Adipocyte (in vitro differentiated cells): ENCODE results near the gene GPS1.

Experiments used
- DNase-seq: peaks from one replicate; pipeline ENCODE4 v3.0.0-alpha.2; 2015; ENCODE audit warnings: low read depth
- H3K27me3 ChIP-seq: replicated peaks from 2 replicates; pipeline ENCODE4 v1.7.0; 2013; ENCODE audit warnings: mild to moderate bottlenecking, low read length, moderate library complexity; ENCODE audit not compliant: control insufficient read depth, insufficient read depth
- H3K36me3 ChIP-seq: 2 replicates; pipeline ENCODE4 v1.7.0; 2013; ENCODE audit warnings: low read length, mild to moderate bottlenecking, moderate library complexity; ENCODE audit not compliant: control insufficient read depth, insufficient read depth, severe bottlenecking
- H3K4me1 ChIP-seq: 2 replicates; pipeline ENCODE4 v1.7.0; 2013; ENCODE audit warnings: mild to moderate bottlenecking, low read length, moderate library complexity; ENCODE audit not compliant: control insufficient read depth, insufficient read depth
- H3K4me3 ChIP-seq: 2 replicates; pipeline ENCODE4 v1.7.0; 2013; ENCODE audit warnings: mild to moderate bottlenecking, low read length, moderate library complexity
- H3K9ac ChIP-seq: 2 replicates; pipeline ENCODE4 v1.7.0; 2013; ENCODE audit warnings: mild to moderate bottlenecking, low read length, moderate library complexity
- H3K9me3 ChIP-seq: 2 replicates; pipeline ENCODE4 v1.7.0; 2013; ENCODE audit warnings: mild to moderate bottlenecking, low read length, moderate library complexity; ENCODE audit not compliant: control insufficient read depth

The GPS1 gene

GRCh38 chr17:82050152-82050760 is 1.4 kb upstream of the GPS1 start:
- Histone ChIP-seq H3K4me3 (peak overlapping the region; percentile 78), H3K36me3 (peaks cover 35% of the 10 kb centered on the region), H3K9ac (peak overlapping the region; percentile 94), H3K9me3 (no peaks in the 10 kb centered on the region), H3K4me1 (peaks cover 18% of the 10 kb centered on the region), H3K27me3 (no peaks in the 10 kb centered on the region)
- no peak for DNase-seq

- Histone ChIP-seq H3K4me1 (peaks cover 18% of the 10 kb centered on the region), H3K27me3 (no peaks in the 10 kb centered on the region), H3K9me3 (no peaks in the 10 kb centered on the region), H3K4me3 (peak overlapping the region; percentile 78), H3K9ac (peak overlapping the region; percentile 94), H3K36me3 (peaks cover 41% of the 10 kb centered on the region)
- peak; percentile 23 for DNase-seq
These were observed 697 bp upstream of the GPS1 start for GRCh38 chr17:82050761-82051641.

GRCh38 chr17:82052638-82053059 is 951 bp downstream of the GPS1 start:
- no peaks in the 10 kb centered on the region for H3K27me3 ChIP-seq
- H3K36me3 ChIP-seq, result peaks cover 46% of the 10 kb centered on the region
- H3K4me1 ChIP-seq, result peaks cover 18% of the 10 kb centered on the region
- H3K4me3 ChIP-seq, result peak overlapping the region; percentile 91
- no peaks in the 10 kb centered on the region for H3K9me3 ChIP-seq
- peak; percentile 21 for DNase-seq
- peak overlapping the region; percentile 94 for H3K9ac ChIP-seq

DNA sequence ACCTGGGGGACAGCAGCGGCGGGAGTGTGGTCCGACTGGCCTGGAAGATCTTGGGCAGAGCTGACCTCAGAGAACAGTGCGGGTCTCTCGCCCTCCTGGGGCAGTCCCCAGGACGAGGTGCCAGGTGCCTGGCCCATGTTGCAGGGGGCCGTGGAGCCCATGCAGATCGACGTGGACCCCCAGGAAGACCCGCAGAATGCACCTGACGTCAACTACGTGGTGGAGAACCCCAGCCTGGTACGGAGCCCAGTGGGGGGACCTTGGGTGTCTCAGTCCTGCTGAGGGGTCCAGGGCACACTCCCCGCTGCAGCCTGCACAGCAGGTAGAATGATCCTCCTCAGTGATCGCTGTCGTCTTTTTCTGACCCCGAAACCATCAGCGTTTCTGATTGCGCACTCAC is 1.4 kb downstream of the GPS1 start:
- H3K4me1 ChIP-seq, result peaks cover 18% of the 10 kb centered on the region
- H3K9me3 ChIP-seq, result no peaks in the 10 kb centered on the region
- H3K4me3 ChIP-seq, result peak overlapping the region; percentile 91
- H3K36me3 ChIP-seq, result peaks cover 47% of the 10 kb centered on the region
- no peak for DNase-seq
- H3K27me3 ChIP-seq, result no peaks in the 10 kb centered on the region
- peak overlapping the region; percentile 94 for H3K9ac ChIP-seq

- peaks cover 52% of the 10 kb centered on the region for H3K36me3 ChIP-seq
- H3K9ac ChIP-seq, result peak overlapping the region; percentile 94
- H3K4me3 ChIP-seq, result peak overlapping the region; percentile 91
- no peaks in the 10 kb centered on the region for H3K27me3 ChIP-seq
- peaks cover 18% of the 10 kb centered on the region for H3K4me1 ChIP-seq
- H3K9me3 ChIP-seq, result no peaks in the 10 kb centered on the region
- no peak for DNase-seq
These were observed 2.0 kb downstream of the GPS1 start for GRCh38 chr17:82053556-82054263.

- H3K9ac ChIP-seq, result peak overlapping the region; percentile 25
- H3K36me3 ChIP-seq, result peaks cover 55% of the 10 kb centered on the region
- no peak for DNase-seq
- no peak overlapping the region for H3K4me3 ChIP-seq
- no peaks in the 10 kb centered on the region for H3K27me3 ChIP-seq
- H3K9me3 ChIP-seq, result no peaks in the 10 kb centered on the region
- peaks cover 18% of the 10 kb centered on the region for H3K4me1 ChIP-seq
These were observed 2.8 kb downstream of the GPS1 start for GRCh38 chr17:82054351-82055022.

GRCh38 chr17:82055023-82055964 is 3.6 kb downstream of the GPS1 start:
- Histone ChIP-seq H3K4me1 (peaks cover 15% of the 10 kb centered on the region), H3K27me3 (no peaks in the 10 kb centered on the region), H3K9me3 (no peaks in the 10 kb centered on the region), H3K36me3 (peaks cover 63% of the 10 kb centered on the region), H3K9ac (no peak overlapping the region), H3K4me3 (no peak overlapping the region)
- DNase-seq, result no peak

DNA sequence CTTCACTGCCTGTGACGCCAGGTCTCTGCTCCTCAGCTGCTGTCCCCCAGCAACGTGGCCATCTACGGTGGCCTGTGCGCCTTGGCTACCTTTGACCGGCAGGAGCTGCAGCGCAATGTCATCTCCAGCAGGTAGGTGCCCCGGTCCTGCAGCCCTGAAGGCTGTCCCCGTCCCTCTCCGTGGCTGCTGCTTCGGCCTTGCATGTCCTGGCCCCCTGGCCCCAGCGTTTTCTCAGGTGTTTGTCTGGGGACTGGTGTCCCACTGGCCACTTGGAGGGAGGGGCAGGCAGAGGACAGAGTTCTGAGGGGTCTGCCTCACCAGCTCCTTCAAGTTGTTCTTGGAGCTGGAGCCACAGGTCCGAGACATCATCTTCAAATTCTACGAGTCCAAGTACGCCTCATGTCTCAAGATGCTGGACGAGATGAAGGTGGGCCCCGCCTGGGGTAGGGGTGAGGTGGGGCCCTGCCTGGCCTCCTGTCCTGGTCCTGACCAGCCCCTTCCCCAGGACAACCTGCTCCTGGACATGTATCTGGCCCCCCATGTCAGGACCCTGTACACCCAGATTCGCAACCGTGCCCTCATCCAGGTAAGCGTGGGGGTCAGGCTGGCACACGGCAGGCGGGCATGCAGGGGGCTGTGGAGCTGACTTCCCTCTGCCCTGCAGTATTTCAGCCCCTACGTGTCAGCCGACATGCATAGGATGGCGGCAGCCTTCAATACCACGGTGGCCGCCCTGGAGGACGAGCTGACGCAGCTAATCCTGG is 4.4 kb downstream of the GPS1 start:
- no peak for DNase-seq
- peaks cover 9% of the 10 kb centered on the region for H3K4me1 ChIP-seq

DNA sequence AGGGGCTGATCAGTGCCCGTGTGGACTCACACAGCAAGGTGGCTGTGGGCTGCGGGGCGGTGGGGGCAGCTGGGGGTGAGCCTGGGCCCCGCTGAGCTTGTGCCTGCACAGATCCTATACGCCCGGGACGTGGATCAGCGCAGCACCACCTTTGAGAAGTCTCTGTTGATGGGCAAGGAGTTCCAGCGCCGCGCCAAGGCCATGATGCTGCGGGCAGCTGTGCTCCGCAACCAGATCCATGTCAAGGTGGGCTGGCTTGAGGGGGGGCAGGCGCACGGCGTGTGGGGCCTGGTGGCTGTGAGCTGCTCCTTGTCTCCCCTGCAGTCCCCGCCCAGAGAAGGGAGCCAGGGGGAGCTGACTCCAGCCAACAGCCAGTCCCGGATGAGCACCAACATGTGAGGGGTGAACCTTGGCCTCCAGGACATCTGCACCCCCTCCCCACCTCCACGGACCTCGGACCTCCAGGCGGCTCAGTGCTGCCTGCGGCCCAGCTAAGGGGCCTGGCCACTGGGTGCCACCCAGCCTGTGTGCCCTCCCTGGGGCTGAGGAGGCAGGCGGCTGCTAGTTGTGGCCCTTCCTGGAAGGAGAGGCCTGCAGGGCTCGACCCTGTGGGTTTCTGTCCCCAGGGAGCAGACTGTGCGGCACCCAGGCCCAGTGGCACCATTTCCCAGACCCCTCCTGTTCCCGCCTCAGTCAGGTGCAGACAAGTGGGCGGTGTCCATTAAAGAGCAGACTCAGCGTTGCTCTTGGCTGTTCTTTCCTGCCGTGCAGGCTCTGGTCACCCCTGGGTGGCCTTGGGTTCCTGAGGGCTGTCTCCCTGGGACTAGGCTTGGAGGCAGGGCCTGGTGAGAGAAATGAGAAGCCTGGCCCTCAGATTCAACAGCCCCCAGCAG is 5.3 kb downstream of the GPS1 start:
- no peak overlapping the region for H3K4me3 ChIP-seq

More for the DNA sequence above, 4.4 kb downstream of the GPS1 start:
- no peak overlapping the region for H3K9ac ChIP-seq
- H3K27me3 ChIP-seq, result no peaks in the 10 kb centered on the region
- H3K36me3 ChIP-seq, result peaks cover 72% of the 10 kb centered on the region
- no peak overlapping the region for H3K4me3 ChIP-seq
- no peaks in the 10 kb centered on the region for H3K9me3 ChIP-seq

More for the DNA sequence above, 5.3 kb downstream of the GPS1 start:
- peaks cover 9% of the 10 kb centered on the region for H3K4me1 ChIP-seq
- H3K9me3 ChIP-seq, result no peaks in the 10 kb centered on the region
- no peaks in the 10 kb centered on the region for H3K27me3 ChIP-seq
- peaks cover 78% of the 10 kb centered on the region for H3K36me3 ChIP-seq
- no peak overlapping the region for H3K9ac ChIP-seq
- DNase-seq, result no peak
